Rectal smooth muscle tissue (tissue), 1 donor: ENCODE data around the gene TRA2B.

Experiments used
- H3K27ac ChIP-seq: one replicate; pipeline ENCODE4 v1.7.0; 2013; ENCODE audit warnings: low read depth, low read length, inconsistent platforms
- H3K27me3 ChIP-seq: one replicate; pipeline ENCODE4 v1.7.0; 2013; ENCODE audit warnings: low read length; ENCODE audit not compliant: control insufficient read depth, insufficient read depth
- H3K36me3 ChIP-seq: one replicate; pipeline ENCODE4 v1.7.0; 2013; ENCODE audit warnings: low read length; ENCODE audit not compliant: control insufficient read depth, insufficient read depth
- H3K4me1 ChIP-seq: one replicate; pipeline ENCODE4 v1.7.0; 2013; ENCODE audit warnings: low read length; ENCODE audit not compliant: control insufficient read depth, insufficient read depth
- H3K4me3 ChIP-seq: one replicate; pipeline ENCODE4 v1.7.0; 2013; ENCODE audit warnings: low read length
- H3K9ac ChIP-seq: one replicate; pipeline ENCODE4 v1.7.0; 2013; ENCODE audit warnings: low read length

TRA2B gene

DNA sequence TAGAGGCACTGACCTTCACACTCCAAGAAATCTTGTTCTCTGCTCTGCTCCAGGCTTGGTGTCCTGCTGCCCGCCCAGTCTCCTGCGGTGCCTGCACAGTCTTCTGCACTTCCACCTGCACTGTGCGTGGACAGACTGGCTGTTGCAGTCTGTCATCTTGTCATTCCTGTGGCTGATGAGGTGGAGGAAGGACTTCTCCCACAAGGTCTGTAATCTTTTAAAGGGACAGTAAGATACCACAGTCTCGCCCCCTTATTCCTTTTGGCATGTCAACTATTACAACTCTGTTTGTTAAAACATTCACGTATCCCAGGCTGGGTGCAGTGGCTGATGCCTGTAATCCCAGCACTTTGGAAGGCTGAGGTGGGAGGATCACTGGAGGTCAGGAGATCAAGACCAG lies 58.9 kb downstream of the TRA2B start:
- H3K27me3 ChIP-seq: no peaks in the 10 kb centered on the region
- no peak overlapping the region for H3K9ac ChIP-seq
- H3K4me1 ChIP-seq: no peaks in the 10 kb centered on the region
- H3K36me3 ChIP-seq: no peaks in the 10 kb centered on the region
- H3K27ac ChIP-seq: no peak overlapping the region
- H3K4me3 ChIP-seq: no peak overlapping the region

DNA sequence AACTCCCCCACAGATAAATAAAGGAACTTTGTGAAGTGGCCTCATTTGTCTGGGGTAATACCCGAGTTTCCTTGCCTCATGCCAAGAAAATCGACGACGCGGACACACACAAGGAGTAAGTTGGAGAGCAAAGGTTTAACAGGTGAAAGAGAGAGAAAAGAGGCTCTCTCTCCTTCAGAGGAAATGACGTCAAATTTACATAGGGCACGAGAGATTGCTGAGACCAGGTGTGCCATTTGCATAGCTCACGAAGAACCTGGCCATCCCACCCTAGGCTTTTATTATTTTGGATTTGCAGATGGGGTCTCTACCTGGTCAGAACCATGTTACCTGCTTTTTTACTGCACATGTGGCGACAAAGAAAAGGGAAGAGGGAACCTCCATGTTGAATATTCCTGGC lies 63.7 kb downstream of the TRA2B start:
- H3K4me3 ChIP-seq: no peak overlapping the region
- no peaks in the 10 kb centered on the region for H3K27me3 ChIP-seq
- H3K4me1 ChIP-seq: no peaks in the 10 kb centered on the region

DNA sequence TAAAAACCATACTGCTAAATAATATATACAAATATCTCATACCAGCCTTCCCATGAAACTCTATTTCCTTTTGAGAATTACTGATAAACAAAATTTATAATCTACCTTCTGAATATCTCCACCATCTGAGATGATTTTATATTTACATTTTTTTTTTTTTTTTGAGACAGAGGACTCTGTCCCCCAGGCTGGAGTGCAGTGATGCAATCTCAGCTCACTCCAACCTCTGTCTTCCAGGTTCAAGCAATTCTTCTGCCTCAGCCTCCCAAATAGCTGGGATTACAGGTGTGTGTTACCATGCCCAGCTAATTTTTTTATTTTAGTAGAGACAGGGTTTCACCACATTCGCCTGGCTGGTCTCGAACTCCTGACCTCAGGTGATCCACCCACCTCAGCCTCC lies 70.2 kb downstream of the TRA2B start:
- Histone ChIP-seq H3K36me3 (no peaks in the 10 kb centered on the region), H3K4me1 (no peaks in the 10 kb centered on the region), H3K27me3 (no peaks in the 10 kb centered on the region), H3K4me3 (no peak overlapping the region), H3K9ac (no peak overlapping the region), H3K27ac (no peak overlapping the region)

More for the DNA sequence above, 63.7 kb downstream of the TRA2B start:
- H3K9ac ChIP-seq: no peak overlapping the region
- no peak overlapping the region for H3K27ac ChIP-seq
- no peaks in the 10 kb centered on the region for H3K36me3 ChIP-seq

DNA sequence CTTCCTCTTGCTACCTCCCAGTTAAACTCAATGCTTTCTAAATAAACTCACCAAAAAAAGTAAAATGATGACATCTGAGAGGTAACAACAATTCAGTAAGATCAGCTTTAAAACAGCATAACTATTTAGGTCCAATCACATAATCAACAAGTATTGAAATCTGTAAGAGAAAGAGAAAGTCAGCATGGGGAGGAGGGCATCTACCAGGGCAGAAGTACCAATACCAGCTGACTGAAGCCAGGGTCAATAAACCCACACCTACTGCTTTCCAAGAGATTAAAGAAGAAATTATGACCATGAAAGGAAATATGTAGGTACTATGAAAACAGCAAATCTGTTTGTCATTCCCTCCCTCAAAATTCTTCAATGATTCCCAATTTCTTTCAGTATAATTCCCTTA lies 70.8 kb downstream of the TRA2B start:
- Histone ChIP-seq H3K27me3 (no peaks in the 10 kb centered on the region), H3K4me1 (no peaks in the 10 kb centered on the region)

DNA sequence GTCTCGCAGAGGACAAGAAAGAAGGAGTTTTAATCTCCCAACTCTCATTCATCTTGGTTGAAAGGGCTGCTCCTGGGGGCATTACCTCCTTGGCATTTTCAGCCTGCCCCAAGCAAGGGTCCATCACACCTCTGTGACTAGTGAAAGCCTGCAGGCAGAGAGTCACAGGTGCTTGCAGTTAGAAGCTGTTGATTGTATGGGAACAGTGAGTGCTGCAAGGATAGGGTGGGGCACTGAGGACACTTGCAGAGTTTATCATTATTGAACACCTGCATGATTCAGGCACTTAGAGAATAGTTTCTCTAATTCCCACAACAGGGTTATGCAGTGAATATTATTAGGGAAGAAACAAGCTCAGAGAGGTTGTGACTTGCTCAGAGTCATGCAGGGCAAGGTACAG lies 71.3 kb downstream of the TRA2B start:
- H3K27ac ChIP-seq: no peak overlapping the region
- no peaks in the 10 kb centered on the region for H3K36me3 ChIP-seq
- no peak overlapping the region for H3K4me3 ChIP-seq

More for the DNA sequence above, 70.8 kb downstream of the TRA2B start:
- H3K27ac ChIP-seq: no peak overlapping the region
- H3K9ac ChIP-seq: no peak overlapping the region
- H3K4me3 ChIP-seq: no peak overlapping the region
- no peaks in the 10 kb centered on the region for H3K36me3 ChIP-seq

More for the DNA sequence above, 71.3 kb downstream of the TRA2B start:
- Histone ChIP-seq H3K27me3 (no peaks in the 10 kb centered on the region), H3K4me1 (no peaks in the 10 kb centered on the region), H3K9ac (no peak overlapping the region)
